GM21717 (cell line): Measurements from ENCODE around the gene STKLD1.
"Not testable (repeated sequence)": the region's sequence is repeated elsewhere in the genome, so short reads cannot be mapped to it uniquely, and the experiment has no call there.

Source experiments
- ATAC-seq: cut with Tn5 transposase; IDR thresholded peaks from one replicate; pipeline ENCODE4 v1.9.1; 2021; ENCODE audit warnings: mild to moderate bottlenecking, moderate library complexity; ENCODE audit not compliant: unreplicated experiment

Gene STKLD1

DNA sequence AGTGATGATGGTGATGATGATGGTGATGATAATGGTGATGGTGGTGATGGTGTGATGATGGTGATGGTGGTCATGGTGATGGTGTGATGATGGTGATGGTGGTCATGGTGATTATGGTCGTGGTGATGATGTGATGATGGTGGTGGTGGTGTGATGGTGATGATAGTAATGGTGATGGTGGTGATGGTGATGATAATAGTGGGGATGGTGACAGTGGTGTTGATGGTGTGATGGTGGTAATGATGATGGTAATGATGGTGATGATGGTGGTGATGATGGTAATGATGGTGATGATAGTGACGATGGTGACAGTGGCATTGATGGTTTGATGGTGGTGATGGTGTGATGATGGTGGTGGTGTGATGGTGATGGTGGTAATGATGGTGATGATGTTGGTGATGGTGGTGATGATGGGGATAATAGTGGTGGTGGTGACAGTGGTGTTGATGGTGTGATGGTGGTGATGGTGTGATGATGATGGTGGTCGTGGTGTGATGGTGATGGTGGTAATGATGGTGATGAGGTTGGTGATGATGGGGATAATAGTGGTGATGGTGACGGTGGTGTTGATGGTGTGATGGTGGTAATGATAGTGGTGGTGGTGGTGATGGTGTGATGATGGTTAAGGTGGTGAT lies 6.5 kb downstream of the STKLD1 start:
- ATAC-seq, result no peak

DNA sequence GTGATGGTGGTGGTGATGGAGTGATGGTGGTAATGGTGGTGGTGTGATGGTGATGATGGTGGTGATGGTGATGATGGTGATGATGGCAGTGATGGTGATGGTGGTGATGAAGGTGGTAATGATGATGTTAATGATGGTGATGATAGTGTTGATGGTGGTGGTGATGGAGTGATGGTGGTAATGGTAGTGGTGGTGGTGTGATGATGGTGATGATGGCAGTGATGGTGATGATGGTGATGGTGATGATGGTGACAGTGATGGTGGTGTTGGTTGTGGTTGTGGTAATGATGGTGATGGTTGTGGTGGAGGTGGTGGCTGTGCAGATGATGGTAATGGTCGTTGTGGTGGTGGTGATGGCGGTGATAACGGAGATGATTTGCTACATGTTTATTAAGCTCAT lies 7.3 kb downstream of the STKLD1 start:
- ATAC-seq, result no peak

DNA sequence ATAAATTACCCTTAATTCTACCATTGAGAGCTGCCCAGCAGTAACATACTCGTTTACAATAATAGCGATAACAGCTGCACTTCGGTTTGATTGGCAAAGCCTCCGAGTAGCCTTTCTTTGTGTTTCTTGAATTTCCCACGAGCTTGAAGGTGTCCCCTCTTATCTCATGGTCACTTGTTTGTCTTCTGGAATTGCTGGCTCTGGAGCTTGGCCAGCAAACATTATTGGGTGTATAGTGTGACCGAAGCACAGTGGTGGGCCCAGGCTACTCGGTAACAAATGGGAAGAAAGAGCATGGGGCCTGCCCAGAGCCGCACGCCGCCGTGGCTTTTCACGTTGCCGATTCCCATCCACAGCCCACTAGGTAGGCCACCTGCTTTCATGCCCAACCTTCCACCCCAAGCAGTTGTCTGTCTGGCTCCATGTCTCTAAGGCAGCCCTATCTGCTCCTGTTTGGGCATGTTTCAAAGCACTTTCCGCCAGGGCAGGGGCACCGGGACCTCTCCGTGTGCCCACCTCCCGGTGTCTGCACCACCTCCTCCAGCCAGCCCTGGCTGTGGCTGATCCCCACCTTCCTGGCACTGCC lies 8.7 kb downstream of the STKLD1 start:
- ATAC-seq, result no peak

DNA sequence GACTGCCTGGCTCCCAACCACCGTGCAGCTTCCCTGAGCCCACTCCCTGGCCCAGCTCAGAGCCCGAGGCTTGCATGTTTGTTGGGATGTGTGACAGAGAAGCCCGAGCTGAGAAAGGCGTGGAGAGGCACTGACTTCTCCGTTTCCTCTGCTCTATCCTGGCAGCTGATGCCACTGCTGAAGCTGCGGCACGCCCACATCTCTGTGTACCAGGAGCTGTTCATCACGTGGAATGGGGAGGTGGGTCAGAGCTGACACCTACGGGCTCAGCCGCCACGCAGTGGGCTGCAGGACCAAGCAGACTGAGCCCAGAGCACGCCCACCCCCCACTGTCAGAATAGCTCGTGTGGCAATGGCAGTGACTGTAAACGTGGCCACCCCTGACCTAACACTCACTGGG lies 9.3 kb downstream of the STKLD1 start:
- no peak for ATAC-seq

DNA sequence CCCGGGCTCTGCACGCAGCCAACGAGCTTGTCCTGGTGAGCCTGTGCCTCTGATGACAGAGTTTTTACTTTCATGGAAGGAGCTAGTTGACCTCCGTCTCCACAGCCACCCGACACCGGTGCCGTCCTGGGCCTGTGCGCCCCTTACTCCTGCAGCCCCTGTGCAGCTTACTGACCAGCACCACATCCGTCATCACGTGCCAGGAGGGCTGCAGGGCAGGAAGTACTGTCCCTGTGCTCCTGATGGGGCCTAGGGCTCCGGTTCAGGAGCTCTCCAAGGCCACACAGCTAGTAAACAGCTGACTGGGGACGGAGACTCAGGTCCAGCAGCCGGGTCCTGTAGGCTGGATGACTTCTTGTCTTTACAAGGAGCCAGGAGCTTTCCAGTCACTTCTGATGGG lies 10.2 kb downstream of the STKLD1 start:
- ATAC-seq, result no peak

DNA sequence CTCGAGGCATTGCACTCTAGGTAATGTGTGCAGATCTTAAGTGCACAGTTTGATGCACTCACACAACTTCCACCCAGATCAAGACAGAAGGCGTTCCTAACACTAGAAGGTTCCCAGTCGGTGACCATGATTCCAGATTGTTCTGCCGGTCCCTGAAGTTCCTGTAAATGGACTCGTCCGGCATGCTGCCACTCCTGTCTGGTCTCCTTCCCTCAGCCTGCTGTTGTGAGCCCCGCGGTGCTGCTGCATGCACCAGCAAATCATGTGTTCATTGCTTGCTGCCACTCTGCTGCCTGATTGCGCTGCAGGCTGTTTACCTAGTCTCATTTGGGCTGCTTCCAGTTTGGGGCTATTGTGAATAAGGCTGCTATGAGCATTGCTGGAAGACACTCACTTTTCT lies 11.5 kb downstream of the STKLD1 start:
- ATAC-seq, result no peak

DNA sequence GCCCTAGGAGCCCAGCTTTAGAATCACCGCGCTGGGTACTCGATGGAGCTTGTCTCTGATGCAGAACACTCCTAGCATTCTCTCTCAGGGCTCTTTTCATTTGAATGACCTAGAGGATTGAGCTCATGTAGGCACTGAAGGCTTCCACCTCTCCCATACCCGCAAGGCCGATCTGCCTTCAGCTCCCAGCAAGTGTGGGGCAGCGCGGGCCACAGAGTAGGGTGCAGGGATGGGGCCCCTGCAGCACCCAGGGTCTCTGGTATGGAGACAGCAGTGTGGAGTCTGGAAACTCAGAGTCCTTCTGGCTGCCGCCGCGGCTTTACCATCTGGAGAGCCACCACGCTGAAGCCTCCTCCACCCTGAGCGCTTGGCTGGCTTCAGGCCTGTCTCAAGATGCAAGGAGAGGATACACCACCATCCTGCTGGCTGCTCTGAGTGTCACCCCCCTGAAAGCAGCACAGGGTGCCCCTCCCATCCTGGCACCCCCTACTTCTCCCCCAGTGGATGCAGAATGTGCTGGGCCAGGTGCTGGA lies 12.9 kb downstream of the STKLD1 start:
- ATAC-seq, result no peak

DNA sequence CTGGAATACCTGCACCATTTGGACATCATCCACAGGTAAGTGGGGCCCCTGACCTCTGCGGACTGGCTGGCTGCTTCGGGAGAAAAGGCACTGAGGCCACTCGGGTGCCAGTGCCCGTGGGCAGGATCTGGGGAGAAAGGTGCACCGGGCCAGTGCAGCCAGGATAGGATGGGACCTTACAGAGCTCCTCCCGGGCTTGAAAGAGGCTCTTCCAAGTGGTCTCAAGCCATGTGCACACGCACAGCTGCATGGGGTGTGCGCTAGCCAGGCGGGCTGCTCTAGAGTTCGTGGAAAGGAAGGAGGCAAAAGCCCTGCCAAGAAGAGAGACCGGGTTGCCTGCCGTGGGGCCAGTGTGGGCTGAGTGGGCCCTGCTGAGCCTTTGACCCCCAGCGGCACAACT lies 13.4 kb downstream of the STKLD1 start:
- ATAC-seq, result no peak

DNA sequence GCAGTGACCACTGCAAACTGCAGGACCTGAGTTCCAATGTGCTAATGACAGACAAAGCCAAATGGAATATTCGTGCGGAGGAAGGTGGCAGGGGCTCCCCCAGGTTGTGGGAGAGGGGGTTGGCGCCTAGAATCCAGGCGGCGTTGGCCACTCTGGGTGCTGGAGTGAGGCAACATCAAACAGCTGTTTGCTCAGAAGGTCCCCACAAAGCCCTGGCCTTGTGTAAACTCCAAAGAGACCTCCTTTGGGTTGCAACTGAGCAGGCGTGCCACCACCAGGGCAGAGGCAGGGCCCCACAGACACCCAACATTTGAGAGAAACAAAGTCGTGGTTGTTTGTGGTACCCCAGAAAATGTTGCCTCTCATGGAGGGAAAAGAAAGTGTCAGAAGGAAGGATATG lies 14.5 kb downstream of the STKLD1 start:
- no peak for ATAC-seq

DNA sequence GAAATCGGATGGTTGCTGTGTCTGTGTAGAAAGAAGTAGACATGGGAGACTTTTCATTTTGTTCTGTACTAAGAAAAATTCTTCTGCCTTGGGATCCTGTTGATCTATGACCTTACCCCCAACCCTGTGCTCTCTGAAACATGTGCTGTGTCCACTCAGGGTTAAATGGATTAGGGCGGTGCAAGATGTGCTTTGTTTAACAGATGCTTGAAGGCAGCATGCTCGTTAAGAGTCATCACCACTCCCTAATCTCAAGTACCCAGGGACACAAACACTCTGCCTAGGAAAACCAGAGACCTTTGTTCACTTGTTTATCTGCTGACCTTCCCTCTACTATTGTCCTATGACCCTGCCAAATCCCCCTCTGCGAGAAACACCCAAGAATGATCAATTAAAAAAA lies 15.3 kb downstream of the STKLD1 start:
- ATAC-seq, result not testable (repeated sequence)

DNA sequence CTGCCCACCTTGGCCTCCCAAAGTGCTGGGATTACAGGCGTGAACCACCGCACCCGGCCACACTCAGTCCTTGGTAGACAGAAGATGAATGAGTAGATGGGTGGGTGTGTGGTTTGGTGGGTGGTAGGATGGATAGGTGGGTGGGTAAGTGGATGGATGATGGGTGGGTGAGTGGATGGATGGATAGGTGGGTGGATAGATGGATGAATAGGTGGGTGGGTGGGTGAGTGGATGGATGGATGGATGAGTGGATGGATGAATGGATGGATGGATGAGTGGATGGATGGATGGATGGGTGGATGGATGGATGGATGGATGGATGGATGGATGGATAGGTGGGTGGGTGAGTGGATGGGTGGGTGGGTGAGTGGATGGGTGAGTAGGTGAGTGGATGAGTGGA lies 16.1 kb downstream of the STKLD1 start:
- ATAC-seq, result not testable (repeated sequence)

DNA sequence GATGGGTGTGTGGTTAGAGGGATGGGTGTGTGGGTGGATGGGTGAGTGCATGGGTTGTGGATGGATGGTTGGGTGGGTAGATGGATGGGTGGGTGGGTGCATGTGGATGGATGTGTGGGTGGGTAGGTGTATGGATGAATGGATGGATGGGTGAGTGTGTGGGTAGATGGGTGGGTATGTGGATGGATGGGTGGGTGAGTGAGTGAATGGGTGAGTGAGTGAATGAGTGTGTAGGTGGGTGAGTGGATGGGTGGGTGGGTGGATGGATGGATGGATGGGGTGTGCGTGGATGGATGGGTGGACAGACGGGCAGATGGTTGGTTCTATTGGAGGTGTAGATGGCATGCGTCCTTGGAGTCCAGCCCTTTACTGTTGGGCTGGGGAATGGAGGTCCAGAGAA lies 17.2 kb downstream of the STKLD1 start:
- ATAC-seq, result no peak

DNA sequence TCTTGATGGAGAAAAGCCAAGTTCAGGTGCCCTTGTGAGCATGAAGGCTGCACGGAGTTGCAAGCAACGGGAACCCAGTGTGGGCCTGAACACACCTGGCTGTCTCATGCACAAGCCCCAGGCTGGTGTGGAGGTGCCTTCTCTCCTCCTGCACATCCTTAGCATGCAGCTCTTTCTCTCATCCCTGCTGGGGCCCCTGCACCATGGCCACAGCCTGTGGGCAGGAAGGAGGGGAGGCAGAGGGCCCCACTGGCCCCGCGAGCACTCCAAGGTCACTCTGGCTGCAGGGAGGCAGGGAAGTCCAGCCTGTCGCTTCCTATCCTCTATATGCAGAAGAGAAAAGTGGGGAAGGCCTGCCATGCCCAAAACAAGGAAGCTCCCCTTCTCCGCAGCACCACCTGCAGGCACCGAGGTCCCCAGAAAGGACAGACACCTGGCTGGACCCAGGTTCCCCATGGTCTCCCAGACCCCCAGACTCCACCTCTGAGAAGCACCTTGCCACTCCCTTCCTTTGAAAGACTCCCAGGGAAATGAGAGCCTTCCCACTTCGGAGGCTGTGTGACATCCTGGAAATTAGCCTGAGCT lies 18.6 kb downstream of the STKLD1 start:
- no peak for ATAC-seq

DNA sequence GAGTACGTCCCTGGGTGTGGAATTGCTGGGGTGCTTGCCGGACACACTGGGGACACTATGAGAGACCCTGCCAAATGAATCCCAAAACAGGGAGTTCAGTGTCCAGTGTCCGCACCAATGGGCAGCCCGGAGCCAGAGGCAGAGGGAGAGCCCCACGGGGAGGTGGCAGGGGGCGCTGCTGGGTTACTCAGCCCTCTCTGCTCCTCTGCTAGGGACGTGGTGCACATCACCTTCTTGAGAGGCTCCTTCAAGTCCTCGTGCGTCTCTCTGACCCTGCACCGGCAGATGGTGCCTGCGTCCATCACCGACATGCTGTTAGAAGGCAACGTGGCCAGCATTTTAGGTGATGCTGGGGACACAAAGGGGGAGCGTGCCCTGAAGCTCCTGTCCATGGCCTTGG lies 20.8 kb downstream of the STKLD1 start:
- no peak for ATAC-seq

DNA sequence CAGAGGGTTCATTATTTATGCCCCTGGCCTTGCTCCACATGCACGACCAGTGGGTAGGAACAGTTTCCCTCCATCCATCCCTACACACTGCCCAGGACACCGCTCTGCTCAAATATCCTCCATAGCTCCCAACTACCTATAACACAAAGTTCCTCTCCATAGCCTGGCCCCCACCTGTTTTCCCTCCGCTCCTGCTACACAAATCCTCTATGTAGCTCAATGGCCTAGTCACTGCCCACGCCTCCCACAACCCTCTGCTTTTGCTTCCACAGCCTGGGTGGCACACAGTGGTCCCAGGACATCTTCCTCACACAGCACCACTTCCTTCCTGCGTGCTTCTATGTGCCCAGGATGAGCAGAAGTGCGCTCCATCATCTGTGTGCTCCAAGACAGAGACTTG lies 21.2 kb downstream of the STKLD1 start:
- ATAC-seq, result no peak

DNA sequence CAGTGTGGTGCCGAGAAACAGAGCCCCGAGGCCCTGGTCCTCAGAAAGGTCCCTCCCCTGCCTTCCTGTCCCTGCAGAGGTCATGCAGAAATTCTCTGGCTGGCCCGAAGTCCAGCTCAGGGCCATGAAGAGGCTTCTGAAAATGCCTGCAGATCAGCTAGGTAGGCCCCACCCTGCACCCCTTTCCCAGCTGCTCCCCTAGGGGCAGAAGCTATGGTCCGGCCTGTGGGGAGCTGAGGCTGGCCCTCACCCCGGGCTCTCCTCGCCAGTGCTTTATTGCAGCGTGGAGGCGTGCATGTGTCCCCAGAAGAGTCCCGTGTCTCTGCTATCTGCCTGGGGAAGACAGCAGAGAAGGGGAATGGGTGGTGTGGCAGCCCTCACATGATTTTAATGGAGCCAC lies 21.7 kb downstream of the STKLD1 start:
- ATAC-seq, result no peak

DNA sequence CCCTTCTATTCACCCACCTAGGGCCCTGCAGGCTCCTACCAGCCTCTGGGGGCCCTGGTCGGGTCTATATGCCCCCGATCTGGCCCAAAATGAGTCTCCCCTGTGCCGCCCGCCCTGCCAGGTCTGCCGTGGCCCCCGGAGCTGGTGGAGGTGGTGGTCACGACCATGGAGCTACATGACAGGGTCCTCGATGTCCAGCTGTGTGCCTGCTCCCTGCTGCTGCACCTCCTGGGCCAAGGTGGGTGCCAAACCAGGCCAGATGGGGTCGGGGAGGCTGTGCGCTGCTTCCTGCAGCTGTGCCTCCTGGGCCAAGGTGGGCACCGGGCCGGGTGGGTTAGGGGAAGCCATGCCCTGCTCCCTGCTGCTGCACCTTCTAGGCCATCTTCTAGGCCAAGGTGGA lies 24.1 kb downstream of the STKLD1 start:
- ATAC-seq, result no peak

DNA sequence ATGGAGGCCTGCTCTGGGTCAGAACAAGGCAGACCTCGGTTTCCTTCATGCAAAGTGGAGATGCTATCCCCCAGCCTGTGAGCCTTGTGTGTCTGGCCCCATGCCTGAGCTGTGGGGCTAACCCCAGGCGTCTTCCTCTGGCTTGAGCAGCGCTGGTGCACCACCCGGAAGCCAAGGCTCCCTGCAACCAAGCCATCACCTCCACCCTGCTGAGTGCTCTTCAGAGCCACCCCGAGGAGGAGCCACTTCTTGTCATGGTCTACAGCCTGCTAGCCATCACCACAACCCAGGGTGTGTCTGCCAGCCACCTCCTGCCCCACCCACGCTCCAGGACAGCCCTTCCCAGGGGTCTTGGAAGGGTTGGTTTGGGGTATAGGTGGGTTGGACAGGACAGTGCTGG lies 25.4 kb downstream of the STKLD1 start:
- no peak for ATAC-seq

DNA sequence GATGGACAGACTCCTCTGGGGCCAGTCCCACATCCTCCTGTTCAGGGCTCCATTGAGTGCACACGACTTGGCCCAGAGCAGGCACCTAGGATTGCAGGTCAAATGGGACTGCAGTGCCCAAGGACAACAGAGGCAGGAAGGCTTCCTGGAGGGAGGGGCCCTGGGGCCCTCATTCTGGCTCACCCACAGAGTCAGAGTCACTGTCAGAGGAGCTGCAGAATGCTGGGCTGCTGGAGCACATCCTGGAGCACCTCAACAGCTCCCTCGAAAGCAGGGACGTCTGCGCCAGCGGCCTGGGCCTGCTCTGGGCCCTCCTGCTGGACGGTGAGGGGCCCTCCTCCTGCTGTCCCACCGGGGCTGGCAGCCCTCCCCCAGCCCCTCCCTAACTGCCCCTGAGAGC lies 26.5 kb downstream of the STKLD1 start:
- no peak for ATAC-seq

DNA sequence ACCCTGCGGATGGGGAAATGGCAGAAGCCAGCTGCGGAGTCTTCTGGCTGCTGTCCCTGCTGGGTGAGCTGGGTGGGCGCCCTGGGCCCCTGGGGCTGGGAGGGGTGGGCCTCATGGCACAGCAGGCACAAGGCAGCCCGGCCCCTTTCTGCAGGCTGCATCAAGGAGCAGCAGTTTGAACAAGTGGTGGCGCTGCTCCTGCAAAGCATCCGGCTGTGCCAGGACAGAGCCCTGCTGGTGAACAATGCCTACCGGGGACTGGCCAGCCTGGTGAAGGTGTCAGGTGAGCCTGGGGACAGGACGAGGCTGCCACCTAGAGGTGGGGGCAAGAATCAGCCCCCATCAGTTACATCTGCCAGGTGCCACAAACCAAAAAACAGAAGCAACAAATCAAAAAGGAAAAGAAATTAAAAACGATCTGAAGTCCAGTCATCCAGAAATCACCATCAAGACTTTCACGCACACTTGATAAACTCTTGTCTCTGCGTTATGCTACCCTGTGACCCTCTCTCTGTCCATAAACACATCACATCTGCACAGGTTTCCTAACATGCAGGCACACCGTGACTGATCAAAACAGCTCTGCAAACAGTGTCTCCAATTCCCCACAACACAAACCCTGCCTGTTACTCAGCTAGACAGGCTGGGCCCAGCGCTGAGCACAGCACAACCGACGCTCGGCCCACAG lies 27.7 kb downstream of the STKLD1 start:
- no peak for ATAC-seq

DNA sequence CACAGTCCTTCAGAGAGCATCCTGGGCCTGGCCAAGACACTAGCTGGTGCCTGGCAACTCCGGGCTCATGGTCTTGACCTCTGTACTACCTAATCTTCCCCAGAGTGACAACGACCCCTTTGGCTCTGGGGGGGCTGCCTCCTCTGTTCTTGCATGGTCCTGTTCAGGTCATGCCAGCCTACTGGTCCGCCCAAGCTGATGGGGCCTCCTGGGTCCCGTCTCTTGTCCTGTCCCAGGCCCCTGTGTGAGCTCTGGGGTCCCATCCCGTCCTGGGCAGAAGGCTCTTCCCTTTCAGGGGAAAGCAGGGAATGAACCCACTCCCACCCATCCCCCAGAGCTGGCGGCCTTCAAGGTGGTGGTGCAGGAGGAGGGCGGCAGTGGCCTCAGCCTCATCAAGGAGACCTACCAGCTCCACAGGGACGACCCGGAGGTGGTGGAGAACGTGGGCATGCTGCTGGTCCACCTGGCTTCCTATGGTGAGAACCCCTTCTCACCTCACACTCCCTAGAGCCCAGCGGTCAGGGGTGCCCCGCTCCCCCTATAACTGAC lies 28.4 kb downstream of the STKLD1 start:
- ATAC-seq, result no peak
